DMS114 treated with DMSO at 0.1 percent for 48 hours (cell line): ENCODE results near the gene RAB33A.

Source experiments
- DNase-seq: peaks from one replicate; lab custom pipeline; 2025; ENCODE audit not compliant: unreplicated experiment; lab: John Stamatoyannopoulos, UW

Gene RAB33A

DNA sequence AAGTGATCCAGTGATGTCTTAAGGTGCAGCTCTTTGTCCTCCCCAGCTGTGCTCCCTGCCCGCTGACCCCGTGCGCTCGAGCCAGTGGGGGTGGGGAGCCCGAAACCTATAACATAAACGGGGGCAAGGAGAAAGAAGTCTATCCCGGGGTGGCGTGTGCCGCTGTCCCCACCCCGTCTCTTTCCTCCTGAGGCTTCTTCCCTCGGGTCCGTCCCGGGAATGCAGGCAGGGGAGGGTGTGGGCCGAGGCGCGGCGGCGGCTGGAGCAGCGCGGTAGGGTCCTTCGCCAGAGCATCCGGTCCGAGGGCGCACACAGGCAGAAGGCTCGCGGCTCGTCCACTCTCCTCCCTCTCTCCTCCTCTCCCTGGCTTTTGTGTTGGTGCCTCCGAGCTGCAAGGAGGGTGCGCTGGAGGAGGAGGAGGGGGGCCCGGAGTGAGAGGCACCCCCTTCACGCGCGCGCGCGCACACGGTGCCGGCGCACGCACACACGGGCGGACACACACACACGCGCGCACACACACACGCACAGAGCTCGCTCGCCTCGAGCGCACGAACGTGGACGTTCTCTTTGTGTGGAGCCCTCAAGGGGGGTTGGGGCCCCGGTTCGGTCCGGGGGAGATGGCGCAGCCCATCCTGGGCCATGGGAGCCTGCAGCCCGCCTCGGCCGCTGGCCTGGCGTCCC lies at the start of gene RAB33A:
Gene RAB33A (plus strand): TSS at position 517 of the 681 bp plus-strand sequence. CDS start 101 bp downstream, at position 618.
- DNase-seq, result no peak

DNA sequence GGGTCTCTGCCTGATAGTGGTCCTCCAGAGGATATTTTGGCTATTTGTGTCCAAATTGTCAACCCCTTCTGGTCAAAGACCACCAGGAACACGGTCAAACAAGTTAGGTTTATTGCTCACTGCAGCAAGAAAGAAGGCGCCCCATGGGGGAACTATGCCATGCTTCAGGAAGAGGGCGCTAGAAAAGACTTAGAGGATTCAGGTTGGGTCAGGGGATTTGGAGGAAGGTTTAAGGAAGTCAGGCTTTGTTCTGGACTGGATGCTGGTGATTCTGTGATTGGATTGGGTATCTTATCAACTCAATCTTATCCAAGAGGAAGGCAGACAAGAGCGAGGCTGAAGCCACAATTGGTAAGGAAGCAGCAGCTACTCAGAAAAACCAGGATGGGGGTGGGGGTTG lies 47.2 kb upstream of the RAB33A start:
- no peak for DNase-seq

DNA sequence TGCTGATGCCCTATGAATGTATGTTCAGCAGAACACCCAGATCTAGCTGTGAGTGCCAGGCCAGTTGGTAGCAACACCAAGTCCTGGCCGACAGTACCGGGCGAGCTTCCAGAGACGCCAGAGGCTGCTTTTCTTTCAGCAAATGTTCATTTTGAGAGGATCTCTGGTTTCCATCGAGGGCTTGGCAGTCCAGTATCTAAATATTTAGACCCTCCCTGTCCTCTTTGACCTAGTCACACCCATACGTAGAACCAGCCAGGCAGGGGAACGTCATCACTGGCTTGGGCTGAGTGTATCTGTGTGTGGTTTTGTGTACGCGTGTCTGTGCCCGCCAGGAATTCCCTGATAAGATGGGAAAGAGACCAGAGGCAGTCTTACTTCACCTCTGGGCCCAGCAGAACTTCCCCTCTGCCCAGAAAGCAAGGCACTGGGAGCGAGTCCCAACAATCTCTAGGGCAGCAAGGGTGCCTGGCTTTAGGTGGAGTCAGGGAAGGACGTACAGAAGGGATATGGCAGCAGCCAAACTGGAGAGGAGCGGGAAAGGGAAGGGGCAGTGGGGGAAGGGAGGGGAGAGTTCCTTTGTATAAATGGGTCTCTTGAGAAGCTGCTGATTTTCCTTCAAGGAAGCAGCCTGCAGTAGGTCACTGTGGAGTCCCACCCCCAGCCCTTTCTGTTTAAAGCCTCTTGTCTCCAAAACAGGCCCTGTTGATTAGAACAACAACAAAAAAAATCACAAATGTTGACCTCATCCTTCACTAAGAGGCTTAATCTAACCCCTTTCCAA lies 46.5 kb upstream of the RAB33A start:
- no peak for DNase-seq

DNA sequence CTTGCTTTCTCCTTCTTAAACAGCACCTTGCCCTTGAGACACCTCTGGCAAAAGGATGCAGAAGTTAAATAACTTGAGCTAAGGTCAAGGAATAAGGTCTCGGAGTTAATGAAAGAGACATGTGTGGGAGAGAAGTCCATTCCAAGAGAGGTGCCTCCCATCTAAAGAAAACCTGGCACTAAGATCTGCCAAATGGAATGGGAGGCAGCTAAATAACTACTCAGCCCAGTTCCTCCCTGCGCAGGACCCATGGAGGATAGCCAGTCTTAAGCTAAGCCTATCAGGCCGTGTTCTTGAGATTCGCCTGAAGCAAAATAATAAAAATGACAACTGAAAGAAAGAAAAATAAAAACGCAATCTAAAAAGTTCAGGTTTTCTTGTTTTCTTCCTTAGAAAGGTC lies 40.8 kb upstream of the RAB33A start:
- DNase-seq, result no peak

DNA sequence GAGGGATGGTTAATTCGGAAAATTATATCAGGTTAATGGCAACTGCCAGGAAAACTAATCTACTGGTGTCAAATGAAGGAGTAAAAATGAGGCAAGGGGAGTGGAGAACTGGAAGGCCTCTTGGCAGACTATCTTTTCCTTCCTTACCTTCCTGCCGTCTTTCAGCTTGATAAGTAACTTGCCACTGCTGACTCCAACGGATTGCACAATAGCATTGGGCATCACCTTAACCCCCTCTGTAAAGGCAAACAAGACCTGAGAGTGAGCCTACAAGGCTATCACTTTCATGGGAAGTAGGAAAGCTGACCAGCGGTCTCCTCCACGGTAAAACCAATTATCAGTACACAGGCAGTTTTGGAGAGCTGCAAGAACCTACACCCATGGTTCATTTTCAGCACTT lies 35.3 kb upstream of the RAB33A start:
- no peak for DNase-seq

DNA sequence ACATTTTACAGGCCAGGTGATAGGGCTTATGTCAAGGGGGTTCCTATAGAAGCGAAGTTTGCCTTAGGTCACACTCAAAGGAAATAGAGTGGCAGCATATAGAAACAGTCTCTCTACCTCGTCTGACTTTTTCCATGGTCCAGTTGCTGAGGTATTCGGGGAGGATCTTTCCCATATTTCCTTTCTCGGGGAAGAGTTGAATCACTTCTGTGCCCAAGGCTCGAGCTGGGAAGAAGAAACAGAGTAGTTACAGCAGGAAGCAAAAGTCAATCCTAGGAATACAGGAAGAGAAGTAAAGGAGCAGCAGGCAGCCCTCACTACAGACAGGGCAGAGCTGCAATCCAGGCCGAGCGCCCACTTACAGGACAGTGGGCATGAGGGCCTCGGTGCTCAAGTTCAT lies 34.8 kb upstream of the RAB33A start:
- DNase-seq, result no peak

DNA sequence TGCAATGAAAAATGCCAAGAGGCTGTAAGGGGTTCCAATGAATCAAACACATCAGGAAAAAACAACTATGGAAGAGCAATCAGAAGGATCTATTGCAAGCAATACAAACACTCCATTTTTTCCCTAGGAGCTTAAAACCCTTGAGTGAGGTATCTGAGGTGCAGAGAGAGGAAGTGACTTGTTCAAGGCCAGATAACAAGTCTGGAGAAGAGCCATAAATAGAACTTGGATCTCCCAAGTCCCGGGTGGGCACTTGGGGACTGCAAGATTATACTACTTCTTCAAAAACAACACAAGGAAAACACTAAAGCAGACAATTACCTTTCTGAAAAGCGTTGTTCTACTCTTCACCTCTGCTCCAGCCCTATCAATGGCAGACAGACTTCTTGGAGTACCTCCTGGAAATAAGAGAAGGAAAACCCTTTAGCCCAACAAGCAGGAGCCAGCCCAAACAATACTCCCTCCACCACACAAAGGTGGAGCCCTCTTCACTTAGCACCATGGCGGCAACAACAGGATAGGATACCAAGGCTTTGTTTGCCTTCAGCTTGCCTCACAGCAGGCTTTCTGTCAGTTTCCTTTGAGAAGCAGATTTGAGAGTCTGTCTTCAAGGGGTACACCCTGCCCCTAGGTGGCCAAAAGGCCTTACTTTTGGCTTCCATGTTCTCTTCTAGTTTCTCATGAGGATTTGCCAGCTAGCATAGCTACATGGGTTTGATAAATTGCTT lies 32.1 kb upstream of the RAB33A start:
- no peak for DNase-seq

DNA sequence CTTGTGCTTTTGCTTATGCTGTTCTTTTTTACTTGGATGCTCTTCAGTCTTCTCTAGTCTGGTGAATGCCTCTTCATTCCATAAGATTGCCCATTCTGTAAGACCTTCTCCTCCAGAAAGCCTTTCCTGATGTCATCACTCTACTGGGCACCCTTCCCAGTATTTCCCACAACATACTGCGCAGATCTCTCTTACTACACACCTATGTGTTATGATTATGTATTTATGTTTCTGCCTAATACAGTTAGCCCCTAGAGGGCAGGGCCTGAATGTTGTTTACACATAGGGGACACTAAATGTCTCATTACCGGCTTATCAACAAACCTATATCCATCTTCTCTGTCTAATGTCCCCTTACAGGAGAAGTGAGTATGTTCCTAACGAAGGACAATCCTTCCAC lies 27.3 kb upstream of the RAB33A start:
- no peak for DNase-seq

DNA sequence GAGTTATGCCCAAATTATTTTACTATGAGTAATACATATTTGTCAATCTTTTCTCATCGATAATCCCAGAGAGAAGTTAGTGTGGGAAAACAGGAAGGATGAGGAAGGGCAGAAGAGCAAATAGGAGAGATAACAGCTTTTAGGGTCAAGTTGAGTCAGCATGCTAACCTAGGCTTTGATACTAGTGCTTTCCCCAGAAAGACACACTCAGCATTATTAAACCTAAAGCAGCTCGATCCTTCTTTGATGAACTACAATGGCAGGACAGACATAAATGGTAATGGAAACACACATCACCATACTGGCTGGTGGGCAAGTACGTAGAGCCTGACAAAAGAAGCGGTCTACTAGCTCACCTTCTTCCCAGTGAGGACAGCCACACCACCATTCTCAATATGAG lies 26.6 kb upstream of the RAB33A start:
- no peak for DNase-seq

DNA sequence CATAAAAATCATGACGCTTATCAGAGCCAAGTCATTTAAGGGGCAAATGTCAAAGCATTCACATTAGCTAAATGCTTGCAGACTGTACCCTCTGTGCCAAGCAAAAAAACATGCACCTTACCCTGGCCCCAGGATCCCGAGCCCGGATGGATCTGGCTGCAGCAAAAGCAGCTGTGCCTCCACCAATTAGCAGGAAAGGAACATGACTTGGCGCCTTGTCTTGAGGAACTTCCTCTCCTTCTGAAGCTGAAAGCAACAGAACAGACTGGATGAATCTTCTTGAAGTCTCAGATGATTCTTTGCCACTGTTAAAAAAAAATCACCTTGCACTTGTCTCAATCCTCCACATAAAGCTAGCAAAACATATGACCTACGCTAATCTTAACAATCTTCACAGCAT lies 24.1 kb upstream of the RAB33A start:
- no peak for DNase-seq

DNA sequence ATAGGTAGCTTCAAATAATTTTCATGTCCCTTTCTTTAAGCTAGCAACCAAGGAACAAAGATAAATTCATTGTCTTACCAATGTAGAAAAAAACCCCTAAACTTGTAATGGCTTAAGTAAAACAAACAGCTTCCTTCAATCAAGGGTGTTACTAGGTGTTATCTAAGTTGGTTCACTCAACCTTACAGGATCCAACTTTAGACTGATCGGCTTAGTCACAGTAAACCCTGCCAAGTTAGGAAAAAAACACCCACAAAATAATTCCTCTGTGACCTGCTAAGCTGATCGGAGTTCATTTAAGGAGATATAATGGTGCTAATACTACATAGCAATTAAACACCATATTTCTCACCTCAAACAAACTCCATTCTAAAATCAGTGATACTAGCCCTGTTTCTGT lies 16.2 kb upstream of the RAB33A start:
- DNase-seq, result no peak

DNA sequence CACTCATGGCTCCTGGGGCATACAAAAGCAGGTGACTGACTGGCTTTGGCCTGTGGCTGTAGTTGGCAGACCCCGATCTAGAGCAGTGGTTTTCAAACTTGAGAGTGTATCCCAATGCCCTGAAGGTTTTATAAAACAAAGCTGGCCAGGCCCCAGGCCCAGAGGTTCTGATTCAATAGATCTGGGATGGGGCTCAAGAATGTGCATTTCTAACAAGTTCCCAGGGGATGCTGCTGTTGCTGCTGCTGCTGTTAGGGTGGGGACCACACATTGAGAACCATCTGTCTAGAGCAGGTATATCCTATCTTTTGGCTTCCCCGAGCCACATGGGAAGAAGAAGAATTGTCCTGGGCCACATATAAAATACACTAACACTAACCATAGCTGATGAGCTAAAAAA lies 13.5 kb upstream of the RAB33A start:
- no peak for DNase-seq

DNA sequence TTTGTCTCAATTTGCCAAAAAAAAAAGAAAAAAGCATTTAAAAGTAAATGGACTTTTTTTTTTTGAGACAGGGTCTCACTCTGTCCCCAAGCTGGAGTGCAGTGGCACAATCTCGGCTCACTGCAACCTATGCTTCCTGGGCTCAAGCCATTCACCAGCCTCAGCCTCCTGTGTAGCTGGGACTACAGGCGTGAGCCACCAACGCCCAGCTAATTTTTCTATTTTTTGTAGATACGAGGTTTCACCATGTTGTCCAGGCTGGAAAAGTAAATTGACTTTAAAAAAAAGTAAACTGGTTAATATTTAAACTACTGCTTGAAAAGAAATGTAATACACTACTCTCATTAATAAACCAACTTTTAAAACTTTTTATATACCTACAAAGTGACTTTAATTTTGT lies 12.0 kb upstream of the RAB33A start:
- DNase-seq, result no peak

DNA sequence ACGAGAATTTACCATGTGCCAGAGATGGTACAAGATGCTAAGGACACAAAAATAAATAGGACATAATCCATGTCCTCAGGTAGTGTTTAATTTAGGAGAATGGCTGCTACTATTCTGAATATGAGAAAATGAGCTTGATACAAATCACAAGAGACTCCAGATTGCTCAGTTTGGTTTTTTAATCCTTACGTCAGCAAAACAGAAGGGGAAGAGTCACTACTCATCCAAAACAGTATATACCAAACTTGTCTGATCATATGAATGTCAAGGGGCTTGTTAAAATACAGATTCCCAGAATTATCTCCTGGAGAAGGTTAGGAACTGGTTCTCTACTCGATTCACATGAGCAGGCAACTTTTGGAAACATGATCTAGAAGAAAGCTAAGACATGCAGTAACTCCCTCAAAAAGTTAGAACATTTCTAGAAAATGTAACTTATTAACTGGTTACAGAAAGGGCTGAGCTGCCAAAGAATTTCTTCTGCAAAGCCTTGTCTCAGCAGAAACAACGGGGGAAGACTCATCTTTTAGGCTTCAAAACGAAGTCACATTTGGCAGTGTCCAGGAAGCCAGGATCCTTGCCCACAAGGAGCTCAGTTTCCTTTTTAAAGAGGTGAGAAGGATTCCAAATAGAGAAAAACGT lies 9.5 kb upstream of the RAB33A start:
- DNase-seq, result no peak

DNA sequence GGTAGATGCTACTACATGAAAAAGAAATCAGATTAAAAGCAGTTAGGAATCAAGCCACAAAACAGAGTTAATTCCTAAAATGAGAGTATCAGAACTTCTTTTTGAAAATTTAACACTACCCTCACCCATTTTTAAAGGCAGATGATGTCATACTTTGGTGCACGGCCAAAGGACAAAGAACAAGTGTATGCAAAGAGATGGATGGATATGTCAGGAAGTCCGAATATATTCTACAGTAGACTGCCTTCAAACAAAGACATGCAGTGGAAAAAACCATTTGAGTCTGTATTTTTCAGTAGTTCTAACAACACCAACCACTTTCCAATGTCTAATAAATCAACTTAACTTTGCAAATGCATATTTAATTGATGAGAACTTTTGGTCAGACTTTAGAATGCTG lies 8.4 kb upstream of the RAB33A start:
- no peak for DNase-seq

DNA sequence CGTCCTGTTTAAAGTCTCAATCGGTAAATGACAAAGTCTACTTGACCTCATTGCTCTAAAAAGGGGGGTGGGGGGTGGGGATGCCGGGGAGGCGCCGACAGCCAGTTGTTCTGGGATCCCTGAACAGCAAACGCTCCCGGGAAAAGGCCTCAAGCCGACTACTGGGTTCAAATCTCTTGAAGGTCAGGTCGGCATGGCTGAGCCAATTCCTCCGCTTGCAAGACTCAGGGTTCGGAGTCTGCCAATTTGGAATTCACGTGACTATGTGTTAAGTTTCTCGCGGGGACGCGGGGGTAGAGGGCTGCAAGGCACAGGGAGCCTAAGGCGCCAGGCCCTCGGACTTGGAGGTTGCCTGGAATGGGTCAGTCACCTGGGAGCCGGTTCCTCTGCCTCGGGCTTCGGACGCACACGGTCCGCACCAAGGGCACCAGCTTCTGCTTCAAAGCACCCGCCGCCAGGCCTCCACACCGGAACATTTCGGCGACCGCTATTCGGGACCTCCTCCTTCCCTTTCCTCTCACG lies 6.5 kb upstream of the RAB33A start:
- no peak for DNase-seq

DNA sequence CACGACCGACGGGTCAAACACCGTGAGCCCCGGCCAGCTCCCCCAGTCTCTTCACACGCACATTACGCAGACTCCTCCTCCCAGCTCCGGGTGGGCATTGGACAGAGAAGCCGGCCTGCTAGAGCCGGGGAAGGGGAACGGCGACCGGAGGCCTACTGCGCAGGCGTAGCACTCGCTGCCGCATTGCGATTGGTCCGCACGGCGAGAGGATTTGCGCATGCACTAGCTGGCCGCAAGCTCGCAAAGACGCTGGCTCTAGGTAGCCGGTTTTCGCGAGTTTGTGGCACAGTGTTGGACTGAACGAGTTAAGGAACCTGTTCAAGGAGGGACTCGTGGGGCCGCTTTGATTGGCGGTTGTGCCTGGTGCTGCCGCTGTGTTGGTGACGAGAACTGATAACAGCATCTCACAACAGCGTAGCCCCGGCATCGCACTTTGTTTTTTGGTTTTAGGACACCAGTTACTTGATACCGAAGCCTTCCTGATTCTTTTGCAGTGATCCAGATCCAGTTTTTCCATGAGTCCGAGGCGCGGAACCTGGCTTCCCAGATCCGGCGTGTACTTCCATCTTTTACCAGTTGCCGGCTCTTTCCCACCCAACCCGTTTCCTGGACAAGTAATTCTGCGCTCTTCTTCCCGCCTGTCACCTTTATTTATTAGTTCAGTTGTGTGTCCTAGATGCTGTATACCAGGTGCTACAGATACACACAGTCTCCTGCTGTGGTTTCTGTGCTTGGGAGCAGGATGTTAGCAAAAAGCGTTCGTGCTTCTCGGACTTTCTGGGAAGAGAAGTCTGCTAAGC lies 5.9 kb upstream of the RAB33A start, which contains the start of gene AIFM1:
Gene AIFM1 (minus strand): TSS at position 139 of the 800 bp plus-strand sequence. CDS start 185 bp downstream, outside the sequence.
- peak; percentile 85 for DNase-seq

DNA sequence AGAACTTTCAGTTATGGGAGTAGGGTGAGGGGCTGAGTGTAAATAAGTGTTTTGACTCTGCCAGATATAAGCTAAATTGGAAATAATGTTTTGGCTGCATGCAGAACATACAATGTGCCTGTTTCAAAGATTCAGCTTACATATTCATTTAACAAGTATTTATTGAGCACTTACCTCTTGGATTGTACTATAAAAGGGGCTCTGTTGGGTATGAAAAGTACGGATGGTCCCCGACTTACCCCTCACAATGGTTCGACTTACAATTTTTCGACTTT lies 5.3 kb upstream of the RAB33A start:
- no peak for DNase-seq

DNA sequence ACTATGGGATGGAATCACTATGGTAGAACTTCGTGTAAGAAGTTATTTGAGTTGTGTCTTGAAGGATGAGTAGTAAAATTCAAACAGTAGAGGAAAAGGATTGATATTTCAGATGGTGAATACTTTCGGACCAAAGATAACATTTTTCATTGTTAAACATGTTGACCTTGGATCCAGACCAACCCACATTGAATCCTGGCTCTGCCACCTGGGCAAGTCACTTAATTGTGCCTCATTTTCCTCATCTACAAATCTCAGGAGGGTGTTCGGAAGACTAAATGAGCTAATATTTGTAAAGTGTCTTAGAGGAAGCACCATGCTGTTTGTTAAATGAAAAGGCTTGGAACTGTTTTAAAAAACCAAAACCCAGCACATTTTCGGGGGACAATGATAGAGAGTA lies 4.7 kb upstream of the RAB33A start:
- no peak for DNase-seq

DNA sequence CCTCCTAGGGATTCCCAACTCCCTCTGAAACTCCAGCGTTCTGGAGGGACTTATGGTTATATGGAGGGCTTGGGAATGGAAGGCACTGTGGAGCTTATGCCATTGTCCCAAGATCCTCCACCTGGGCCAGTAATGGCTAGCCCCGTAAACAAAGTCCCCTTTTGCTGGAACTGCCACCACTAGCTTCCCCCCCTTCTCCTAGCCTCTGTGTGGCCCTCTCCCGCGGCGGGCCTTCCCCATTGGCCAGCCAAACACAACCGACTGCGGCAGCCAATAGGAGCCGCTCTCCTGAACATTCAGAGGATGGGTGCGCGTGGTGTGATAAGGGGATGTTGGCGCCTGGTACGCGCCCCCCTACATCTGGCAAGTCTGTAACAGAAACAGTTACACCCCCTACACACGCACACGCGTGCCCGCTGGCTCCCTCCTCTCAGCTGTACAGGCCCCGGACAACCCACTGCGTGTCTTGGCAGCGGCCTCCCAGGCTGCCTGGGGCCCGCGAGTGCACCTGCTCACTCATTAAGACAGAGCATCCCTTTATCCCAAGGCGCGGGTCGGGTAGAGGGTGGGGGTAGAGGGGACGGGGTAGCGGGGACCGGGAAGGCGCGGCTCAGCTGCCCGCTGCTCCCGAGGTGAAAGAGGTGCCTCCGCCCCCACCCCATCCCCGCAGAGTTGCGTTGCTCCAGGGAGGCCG lies 863 bp upstream of the RAB33A start:
- DNase-seq, result peak; percentile 37
